Measurements from ENCODE around the gene EPHA5.
A peak's percentile ranks its signal among the peaks of the same experiment; 100 is the strongest.

The EPHA5 gene

DNA sequence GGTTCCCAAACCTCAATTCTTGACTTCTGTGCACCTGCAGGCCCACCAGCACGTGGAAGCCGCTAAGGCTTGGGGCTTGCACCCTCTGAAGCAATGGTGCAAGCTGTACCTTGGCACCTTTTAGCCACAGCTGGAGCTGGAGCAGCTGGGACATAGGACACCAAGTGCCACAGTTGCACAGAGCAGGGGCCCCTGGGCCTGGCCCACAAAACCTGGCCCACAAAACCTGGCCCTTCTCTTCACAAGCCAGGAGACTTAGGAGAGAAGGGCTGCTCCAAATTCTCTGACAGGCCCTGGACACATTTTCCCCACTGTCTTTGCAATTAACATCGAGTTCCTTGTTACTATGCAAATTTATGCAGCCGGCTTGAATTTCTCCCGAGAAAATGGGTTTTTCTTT, 197.8 kb downstream of the EPHA5 start:
- FAIRE-seq: no peak

GRCh38 chr4:65467068-65467680, 203.1 kb downstream of the EPHA5 start:
- no peak for FAIRE-seq

DNA sequence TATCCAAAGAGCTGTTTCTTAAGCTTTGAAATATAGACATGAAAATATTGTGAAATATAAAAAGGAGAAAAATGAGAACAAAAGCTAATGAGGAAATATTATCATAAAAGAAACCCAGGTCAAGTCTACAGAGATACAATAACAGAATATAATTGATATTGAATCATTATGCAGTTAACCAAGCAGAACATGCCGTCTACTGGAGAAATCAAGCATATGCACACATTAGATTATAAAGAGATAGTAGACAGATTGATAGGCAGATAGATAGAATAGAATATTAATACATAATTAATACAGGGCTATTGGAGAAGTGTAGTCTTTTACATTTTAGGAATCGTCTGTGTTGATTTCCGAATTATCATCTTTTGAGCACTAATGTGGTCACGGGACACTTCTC, 208.5 kb downstream of the EPHA5 start:
- no peak for FAIRE-seq

- FAIRE-seq: peak; percentile 29
Observed at GRCh38 chr4:65457011-65457410, 213.3 kb downstream of the EPHA5 start.

- FAIRE-seq: no peak
Observed at GRCh38 chr4:65456579-65456978, 213.7 kb downstream of the EPHA5 start.

DNA sequence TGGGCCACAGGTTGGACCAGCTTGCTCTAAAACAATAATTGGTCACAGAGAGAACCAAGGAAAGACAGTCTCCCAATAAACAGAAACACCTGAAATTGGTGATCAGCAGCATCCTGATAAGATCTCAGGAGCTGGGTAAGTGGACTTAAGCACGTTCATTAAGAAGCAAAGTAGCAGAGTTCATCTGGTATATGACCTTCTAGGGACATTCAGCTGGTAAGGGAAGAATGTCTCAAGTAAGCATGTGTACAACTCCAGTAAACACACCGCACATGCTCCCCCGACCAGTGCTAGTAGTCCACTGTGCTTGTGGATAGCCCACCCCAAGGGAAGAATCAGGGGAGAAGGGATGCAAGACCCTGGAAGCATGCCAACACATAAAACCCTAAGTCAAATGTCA, 216.9 kb downstream of the EPHA5 start:
- FAIRE-seq: no peak

DNA sequence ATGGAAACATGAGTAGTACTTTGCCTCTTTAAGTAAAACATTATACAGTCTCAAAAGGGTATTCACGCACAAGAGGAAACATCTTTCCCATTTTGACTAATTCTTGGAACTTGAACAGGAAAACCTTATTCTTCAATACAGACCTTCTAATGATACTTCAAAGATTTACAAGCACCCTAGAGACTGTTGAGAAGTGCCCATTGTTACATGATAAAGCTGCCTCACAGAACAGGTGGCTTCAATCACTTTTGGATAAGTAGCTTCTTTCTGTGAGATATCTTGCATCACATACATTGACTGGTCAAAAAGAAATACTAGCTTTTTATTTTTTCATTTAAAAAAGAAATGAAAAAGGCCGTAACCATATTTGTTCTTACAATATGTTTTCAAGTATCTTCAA, 219.4 kb downstream of the EPHA5 start:
- FAIRE-seq: no peak

DNA sequence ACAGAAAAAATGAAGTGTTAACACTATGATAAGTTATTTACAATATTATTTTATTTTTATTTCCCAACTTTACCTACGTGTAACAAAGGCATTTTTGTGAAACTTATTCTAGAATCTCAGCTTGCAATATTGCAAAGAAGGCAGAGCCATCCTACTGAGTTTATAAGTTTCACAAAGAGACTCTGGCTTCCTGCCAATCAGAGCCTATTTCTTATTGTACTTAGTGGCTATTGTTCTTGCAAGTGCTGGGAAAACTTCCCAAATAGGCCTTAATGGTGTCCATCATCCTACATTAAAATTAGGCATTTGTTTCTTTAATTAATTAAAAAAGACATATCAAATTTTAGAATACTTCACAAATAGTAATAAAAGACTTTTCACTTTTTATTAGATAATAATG, 233.2 kb downstream of the EPHA5 start:
- no peak for FAIRE-seq

DNA sequence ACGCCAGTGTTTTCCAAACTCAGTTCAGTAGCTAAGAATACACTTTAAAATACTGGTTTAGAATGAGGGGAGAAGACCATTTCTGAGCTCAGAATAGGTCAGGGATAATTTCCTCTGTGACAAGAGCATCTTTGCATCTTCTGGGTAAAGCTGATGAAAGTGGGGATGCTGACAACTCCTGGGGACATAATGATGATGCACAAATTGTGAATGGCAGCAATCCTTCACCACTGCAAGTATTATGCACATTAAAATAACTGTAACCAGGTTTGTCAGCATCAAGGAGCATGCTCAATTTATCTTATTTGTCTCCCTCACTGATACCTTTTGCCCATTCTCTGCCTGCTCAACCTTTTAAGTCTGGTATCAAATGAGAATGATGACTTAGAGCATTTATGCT, 248.2 kb downstream of the EPHA5 start:
- no peak for FAIRE-seq

- no peak for FAIRE-seq
Observed at GRCh38 chr4:65420036-65420435, 250.3 kb downstream of the EPHA5 start.

GRCh38 chr4:65416891-65417290, 253.4 kb downstream of the EPHA5 start:
- FAIRE-seq: no peak

DNA sequence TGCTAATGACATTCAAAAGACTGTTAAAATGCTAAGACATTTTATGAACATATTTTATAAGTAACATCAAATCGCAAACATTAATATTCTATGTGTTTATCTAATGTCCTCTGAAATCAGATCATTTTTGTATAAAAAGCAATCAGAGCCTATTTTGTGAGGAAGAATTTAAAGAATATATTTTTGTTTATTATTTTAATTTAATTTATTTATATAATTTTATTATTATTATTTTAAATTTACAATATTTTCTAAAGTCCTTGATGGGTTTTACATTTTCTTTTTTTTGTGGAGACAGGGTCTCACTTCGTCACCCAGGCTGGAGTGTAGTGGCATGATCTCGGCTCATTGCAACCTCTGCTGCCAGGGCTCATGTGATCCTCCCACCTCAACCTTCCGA, 262.8 kb downstream of the EPHA5 start:
- peak; percentile 70 for FAIRE-seq

DNA sequence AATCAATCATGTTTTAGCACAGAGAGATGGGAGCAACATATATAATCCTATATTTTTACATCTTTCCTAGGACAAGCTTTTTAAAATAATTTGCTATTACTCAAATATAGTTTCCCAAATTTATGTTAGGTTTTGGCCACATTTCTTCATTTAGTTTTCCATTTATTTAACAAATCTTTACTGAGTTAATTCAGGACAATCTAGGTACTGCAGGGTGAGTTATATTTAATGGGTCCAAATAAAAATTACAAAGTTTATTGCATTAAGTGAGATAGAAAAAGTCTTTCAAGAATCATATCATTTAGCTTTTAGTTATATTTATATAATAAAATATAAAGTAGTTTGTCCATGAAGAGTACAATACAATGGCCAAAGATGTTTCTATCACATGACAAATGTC, 269.2 kb downstream of the EPHA5 start:
- no peak for FAIRE-seq

DNA sequence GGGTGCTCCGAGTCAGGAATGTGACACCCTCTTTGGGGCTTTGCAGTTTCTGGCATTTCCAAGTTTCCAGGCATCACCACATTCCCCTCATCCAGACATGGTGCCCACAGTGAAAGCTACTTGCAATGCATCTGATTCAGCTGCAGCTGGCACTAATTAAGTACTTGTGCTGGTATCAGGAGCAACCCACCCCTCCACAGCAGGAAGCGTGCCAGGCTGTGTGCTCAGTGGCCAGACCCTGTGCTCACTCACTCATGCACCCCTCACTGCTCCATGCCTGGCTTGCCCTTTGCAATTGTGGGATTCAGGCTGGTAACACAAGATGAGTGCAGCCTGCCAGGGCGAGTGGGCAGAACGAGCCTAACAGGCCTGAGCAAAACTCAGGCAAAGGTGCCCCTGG, 271.2 kb downstream of the EPHA5 start:
- no peak for FAIRE-seq

GRCh38 chr4:65393078-65393477, 277.2 kb downstream of the EPHA5 start:
- FAIRE-seq: no peak

- no peak for FAIRE-seq
Observed at GRCh38 chr4:65392488-65392887, 277.8 kb downstream of the EPHA5 start.

GRCh38 chr4:65391814-65392213, 278.5 kb downstream of the EPHA5 start:
- no peak for FAIRE-seq

GRCh38 chr4:65391382-65391781, 278.9 kb downstream of the EPHA5 start:
- no peak for FAIRE-seq

DNA sequence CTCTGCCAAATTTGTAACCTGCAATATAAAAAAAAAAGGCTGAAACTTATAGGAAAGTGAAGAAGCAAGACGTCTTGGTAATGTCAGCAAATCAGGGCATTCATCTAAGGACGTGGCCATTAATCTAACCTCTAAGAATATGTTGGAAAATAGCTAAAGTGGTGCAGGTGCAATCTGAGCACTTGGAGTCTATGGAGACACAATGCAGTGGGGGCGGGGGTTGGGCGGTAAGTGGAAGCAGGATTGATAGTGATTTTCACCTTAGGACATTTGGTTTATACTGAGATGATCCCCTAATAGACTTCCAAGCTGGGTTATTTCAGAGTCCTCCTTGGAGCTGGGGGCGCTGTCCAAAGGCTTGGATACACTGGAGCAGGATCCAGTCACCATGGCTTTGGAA, 283.4 kb downstream of the EPHA5 start:
- FAIRE-seq: no peak

DNA sequence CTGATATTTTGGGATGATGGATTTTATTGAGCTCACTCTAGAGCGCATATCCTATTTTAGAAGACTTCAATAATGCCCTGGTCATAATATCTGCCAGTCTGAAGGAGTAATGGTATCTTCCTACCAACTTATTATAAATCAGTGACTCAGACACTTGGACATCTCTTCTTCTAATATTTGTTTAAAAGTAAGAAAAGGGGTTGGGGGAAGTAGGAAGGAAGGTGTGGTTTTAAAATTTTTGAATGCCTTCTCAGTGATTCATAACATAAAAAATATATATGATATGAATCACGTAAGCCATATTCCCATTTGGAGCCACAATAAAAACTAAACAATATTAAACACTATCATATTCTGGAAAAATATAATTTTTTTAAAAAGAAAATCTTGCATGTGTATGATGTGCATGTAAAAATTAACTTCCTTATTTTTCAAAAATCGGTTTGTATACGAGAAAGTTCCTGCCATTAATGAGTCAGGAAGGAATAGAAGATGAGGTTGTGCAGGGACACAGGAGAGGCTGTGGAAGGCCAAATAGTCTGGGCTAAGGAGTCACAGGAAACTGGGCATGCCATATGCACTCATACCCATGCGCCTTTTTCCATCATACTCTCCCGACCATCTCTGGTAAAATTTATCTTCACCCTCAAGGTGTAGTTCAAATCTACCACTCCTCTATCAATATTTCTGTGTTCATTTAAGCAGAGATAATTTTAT, 286.5 kb downstream of the EPHA5 start:
- no peak for FAIRE-seq

- no peak for FAIRE-seq
Observed at GRCh38 chr4:65381648-65382047, 288.6 kb downstream of the EPHA5 start.

GRCh38 chr4:65370709-65371108, 299.6 kb downstream of the EPHA5 start:
- FAIRE-seq: no peak

GRCh38 chr4:65367306-65367705, 303.0 kb downstream of the EPHA5 start:
- no peak for FAIRE-seq

GRCh38 chr4:65358914-65359313, 311.4 kb downstream of the EPHA5 start:
- no peak for FAIRE-seq

DNA sequence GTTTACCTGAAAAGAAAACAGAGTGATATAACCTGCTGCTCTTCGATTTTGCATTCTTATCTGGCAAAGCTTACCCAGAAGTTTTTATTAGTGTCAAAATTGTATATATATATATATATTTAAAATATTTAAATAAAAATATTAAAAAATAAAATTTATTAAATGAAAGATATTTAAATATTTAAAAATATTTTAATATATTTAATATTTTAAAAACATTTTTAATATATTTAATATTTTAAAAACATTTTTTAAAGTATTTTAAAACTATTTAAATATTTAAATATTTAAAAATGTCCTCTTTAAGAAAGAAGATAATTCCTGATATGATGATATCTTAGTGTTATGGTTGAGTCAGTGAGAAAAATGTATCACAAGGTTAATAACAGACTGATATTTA, 317.2 kb downstream of the EPHA5 start:
- FAIRE-seq: peak; percentile 80

Data from endometrium (tissue), 2 donors.